ENCODE measurements around the gene RERE. TPM values are rescaled to one million over a fixed set of nuclear protein-coding genes. Genes with fewer than 3 reads are reported as not detected.

Gene RERE
- total RNA-seq, 1 experiment from 2014 or later = 161 TPM

- no peak for TF ChIP-seq TP53 (CRISPR knock-in tag; IDR thresholded peaks at IDR 0.05)
- no peak for TF ChIP-seq ELF4 (CRISPR knock-in tag; IDR thresholded peaks at IDR 0.05; ENCODE audit: low read depth)
- TF ChIP-seq SP1 (CRISPR knock-in tag; conservative IDR thresholded peaks at IDR 0.05) = no peak
- TF ChIP-seq TCF7 (CRISPR knock-in tag; IDR thresholded peaks at IDR 0.05; ENCODE audit: low read depth) = no peak
- no peak for TF ChIP-seq CREB1 (CRISPR knock-in tag; IDR thresholded peaks at IDR 0.05)
- TF ChIP-seq, protein P1, sequence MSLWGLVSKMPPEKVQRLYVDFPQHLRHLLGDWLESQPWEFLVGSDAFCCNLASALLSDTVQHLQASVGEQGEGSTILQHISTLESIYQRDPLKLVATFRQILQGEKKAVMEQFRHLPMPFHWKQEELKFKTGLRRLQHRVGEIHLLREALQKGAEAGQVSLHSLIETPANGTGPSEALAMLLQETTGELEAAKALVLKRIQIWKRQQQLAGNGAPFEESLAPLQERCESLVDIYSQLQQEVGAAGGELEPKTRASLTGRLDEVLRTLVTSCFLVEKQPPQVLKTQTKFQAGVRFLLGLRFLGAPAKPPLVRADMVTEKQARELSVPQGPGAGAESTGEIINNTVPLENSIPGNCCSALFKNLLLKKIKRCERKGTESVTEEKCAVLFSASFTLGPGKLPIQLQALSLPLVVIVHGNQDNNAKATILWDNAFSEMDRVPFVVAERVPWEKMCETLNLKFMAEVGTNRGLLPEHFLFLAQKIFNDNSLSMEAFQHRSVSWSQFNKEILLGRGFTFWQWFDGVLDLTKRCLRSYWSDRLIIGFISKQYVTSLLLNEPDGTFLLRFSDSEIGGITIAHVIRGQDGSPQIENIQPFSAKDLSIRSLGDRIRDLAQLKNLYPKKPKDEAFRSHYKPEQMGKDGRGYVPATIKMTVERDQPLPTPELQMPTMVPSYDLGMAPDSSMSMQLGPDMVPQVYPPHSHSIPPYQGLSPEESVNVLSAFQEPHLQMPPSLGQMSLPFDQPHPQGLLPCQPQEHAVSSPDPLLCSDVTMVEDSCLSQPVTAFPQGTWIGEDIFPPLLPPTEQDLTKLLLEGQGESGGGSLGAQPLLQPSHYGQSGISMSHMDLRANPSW (CRISPR knock-in tag; conservative IDR thresholded peaks at IDR 0.05; ENCODE audit: low read depth) = no peak
- no peak for TF ChIP-seq GABPB1 (CRISPR knock-in tag; IDR thresholded peaks at IDR 0.05)
- TF ChIP-seq SMAD3 (CRISPR knock-in tag; IDR thresholded peaks at IDR 0.05; ENCODE audit: borderline replicate concordance) = no peak
- no peak for TF ChIP-seq RORB (CRISPR knock-in tag; IDR thresholded peaks at IDR 0.05)
- TF ChIP-seq ZNF219 (CRISPR knock-in tag; IDR thresholded peaks at IDR 0.05; ENCODE audit: borderline replicate concordance) = no peak
- no peak for TF ChIP-seq MYBL2 (CRISPR knock-in tag; IDR thresholded peaks at IDR 0.05)
- TF ChIP-seq, protein P2, sequence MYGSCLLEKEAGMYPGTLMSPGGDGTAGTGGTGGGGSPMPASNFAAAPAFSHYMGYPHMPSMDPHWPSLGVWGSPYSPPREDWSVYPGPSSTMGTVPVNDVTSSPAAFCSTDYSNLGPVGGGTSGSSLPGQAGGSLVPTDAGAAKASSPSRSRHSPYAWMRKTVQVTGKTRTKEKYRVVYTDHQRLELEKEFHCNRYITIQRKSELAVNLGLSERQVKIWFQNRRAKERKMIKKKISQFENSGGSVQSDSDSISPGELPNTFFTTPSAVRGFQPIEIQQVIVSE (CRISPR knock-in tag; IDR thresholded peaks at IDR 0.05; ENCODE audit: borderline replicate concordance) = no peak
- TF ChIP-seq, protein P3, sequence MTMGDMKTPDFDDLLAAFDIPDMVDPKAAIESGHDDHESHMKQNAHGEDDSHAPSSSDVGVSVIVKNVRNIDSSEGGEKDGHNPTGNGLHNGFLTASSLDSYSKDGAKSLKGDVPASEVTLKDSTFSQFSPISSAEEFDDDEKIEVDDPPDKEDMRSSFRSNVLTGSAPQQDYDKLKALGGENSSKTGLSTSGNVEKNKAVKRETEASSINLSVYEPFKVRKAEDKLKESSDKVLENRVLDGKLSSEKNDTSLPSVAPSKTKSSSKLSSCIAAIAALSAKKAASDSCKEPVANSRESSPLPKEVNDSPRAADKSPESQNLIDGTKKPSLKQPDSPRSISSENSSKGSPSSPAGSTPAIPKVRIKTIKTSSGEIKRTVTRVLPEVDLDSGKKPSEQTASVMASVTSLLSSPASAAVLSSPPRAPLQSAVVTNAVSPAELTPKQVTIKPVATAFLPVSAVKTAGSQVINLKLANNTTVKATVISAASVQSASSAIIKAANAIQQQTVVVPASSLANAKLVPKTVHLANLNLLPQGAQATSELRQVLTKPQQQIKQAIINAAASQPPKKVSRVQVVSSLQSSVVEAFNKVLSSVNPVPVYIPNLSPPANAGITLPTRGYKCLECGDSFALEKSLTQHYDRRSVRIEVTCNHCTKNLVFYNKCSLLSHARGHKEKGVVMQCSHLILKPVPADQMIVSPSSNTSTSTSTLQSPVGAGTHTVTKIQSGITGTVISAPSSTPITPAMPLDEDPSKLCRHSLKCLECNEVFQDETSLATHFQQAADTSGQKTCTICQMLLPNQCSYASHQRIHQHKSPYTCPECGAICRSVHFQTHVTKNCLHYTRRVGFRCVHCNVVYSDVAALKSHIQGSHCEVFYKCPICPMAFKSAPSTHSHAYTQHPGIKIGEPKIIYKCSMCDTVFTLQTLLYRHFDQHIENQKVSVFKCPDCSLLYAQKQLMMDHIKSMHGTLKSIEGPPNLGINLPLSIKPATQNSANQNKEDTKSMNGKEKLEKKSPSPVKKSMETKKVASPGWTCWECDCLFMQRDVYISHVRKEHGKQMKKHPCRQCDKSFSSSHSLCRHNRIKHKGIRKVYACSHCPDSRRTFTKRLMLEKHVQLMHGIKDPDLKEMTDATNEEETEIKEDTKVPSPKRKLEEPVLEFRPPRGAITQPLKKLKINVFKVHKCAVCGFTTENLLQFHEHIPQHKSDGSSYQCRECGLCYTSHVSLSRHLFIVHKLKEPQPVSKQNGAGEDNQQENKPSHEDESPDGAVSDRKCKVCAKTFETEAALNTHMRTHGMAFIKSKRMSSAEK (CRISPR knock-in tag; IDR thresholded peaks at IDR 0.05; ENCODE audit: borderline replicate concordance) = no peak
- TF ChIP-seq ZNF396 (CRISPR knock-in tag; IDR thresholded peaks at IDR 0.05; ENCODE audit: borderline replicate concordance) = no peak
- no peak for TF ChIP-seq OVOL2 (CRISPR knock-in tag; IDR thresholded peaks at IDR 0.05; ENCODE audit: borderline replicate concordance)
- no peak for TF ChIP-seq ZNF263 (CRISPR knock-in tag; IDR thresholded peaks at IDR 0.05; ENCODE audit: low read depth)
- TF ChIP-seq, protein P4, sequence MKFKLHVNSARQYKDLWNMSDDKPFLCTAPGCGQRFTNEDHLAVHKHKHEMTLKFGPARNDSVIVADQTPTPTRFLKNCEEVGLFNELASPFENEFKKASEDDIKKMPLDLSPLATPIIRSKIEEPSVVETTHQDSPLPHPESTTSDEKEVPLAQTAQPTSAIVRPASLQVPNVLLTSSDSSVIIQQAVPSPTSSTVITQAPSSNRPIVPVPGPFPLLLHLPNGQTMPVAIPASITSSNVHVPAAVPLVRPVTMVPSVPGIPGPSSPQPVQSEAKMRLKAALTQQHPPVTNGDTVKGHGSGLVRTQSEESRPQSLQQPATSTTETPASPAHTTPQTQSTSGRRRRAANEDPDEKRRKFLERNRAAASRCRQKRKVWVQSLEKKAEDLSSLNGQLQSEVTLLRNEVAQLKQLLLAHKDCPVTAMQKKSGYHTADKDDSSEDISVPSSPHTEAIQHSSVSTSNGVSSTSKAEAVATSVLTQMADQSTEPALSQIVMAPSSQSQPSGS (CRISPR knock-in tag; IDR thresholded peaks at IDR 0.05; ENCODE audit: borderline replicate concordance, low read depth) = no peak
- TF ChIP-seq FOXK1 (CRISPR knock-in tag; IDR thresholded peaks at IDR 0.05) = no peak
- TF ChIP-seq CREM (CRISPR knock-in tag; IDR thresholded peaks at IDR 0.05) = no peak
Observed at GRCh38 chr1:8660411-8660828, 157.0 kb downstream of the RERE start.

More at GRCh38 chr1:8660411-8660828, 157.0 kb downstream of the RERE start:
- no peak overlapping the region for H3K27ac Mint-ChIP-seq
- no peaks in the 10 kb centered on the region for H3K27me3 Mint-ChIP-seq (ENCODE audit: low read depth)
- ATAC-seq (no peak; the same call in 1 of the 2 replicates), DNase-seq (ENCODE audit: low spot score) (no peak)
- H3K9me3 Mint-ChIP-seq = no peaks in the 10 kb centered on the region
- ChIA-PET POLR2A (no interaction called here), CTCF (interaction anchor here (1.2 to 3.0 kb wide), 4 partner anchors 12 to 99 kb away, joined by 3 to 12 read pairs (median 6); no protein-coding TSS in a partner anchor)
- H3K4me3 Mint-ChIP-seq = no peak overlapping the region
- peaks cover 10% of the 10 kb centered on the region for H3K36me3 Mint-ChIP-seq
- H3K4me1 Mint-ChIP-seq = peaks cover 15% of the 10 kb centered on the region

Data from WTC11 (cell line).